ENCODE results near the gene NSRP1.

NSRP1 gene

GRCh38 chr17:30220414-30220813, 103.8 kb downstream of the NSRP1 start:
- no peak overlapping the region for H3K4me3 ChIP-seq (ENCODE audit: low read depth, low read length)
- TF ChIP-seq CTCF (IDR thresholded peaks at IDR 0.05; ENCODE audit: low read depth, low read length), result no peak

DNA sequence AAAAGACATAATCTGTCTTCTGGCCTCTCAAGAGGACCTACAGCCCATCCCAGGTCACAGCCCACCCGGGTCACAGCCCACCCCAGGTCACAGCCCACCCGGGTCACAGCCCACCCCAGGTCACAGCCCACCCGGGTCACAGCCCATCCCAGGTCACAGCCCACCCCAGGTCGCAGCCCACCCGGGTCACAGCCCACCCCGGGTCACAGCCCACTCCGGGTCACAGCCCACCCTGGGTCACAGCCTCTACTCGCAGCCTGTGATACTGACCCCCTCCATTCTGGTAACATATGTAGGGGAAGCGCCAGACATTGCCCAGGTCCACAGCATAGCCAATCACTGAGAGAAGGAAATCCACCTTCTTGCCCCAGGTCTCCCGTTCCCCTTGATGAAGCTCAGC, 104.7 kb downstream of the NSRP1 start:
- no peak overlapping the region for H3K4me3 ChIP-seq (ENCODE audit: low read depth, low read length)
- TF ChIP-seq CTCF (IDR thresholded peaks at IDR 0.05; ENCODE audit: low read depth, low read length), result no peak

GRCh38 chr17:30222251-30222650, 105.6 kb downstream of the NSRP1 start:
- no peak for TF ChIP-seq CTCF (IDR thresholded peaks at IDR 0.05; ENCODE audit: low read depth, low read length)
- no peak overlapping the region for H3K4me3 ChIP-seq (ENCODE audit: low read depth, low read length)

DNA sequence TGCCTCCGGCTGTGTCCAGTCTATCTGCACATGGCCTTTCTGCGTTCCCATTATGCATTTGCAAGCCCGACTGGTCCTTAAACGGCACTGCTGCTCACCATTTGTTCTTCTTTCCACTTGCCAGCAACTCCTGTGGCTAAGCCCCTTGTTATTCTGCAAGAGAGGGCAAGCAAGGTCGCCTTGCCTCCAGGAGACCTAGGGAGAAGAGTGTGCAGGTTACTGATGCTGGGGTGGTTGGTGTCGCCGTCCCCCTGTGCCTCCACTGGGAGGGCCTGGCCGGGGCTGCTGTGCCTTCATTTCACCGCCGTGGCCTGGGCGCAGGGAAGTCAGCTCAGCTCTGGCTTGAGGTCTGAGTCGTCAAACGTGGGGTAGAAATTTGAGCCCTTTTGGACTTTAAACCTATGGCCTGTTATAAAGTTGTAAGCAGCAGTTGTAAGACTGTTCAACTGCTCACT, 106.1 kb downstream of the NSRP1 start:
- no peak overlapping the region for H3K4me3 ChIP-seq (ENCODE audit: low read depth, low read length)
- no peak for TF ChIP-seq CTCF (IDR thresholded peaks at IDR 0.05; ENCODE audit: low read depth, low read length)

DNA sequence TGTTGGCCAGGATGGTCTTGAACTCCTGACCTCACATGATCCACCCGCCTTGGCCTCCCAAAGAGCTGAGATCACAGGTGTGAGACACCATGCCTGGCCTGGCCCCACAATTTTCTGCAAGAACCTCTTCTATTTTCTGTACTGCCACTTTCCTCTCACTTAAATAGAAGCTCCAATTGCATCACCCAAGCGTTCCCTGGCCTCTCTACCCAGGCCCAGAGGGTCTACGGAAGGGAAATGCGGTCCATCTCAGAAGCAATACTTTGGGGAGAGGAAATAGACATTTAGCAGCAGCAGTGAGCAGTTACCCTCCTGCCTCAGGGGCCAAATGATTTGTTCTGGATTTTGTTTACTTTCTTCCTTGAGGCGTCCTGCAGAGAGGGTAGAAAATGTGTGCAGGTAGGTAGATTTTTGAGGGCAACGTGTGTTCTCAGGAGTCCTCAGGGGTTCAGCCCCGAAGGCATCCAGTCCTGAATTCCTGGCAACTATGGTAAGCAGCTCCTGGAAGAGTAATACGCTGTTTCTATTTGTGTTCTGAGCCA, 107.9 kb downstream of the NSRP1 start:
- H3K4me3 ChIP-seq (ENCODE audit: low read depth, low read length), result no peak overlapping the region
- TF ChIP-seq CTCF (IDR thresholded peaks at IDR 0.05; ENCODE audit: low read depth, low read length), result no peak

- no peak overlapping the region for H3K4me3 ChIP-seq (ENCODE audit: low read depth, low read length)
- no peak for TF ChIP-seq CTCF (IDR thresholded peaks at IDR 0.05; ENCODE audit: low read depth, low read length)
Observed at GRCh38 chr17:30225112-30225511, 108.5 kb downstream of the NSRP1 start.

GRCh38 chr17:30225919-30226553, 109.4 kb downstream of the NSRP1 start:
- TF ChIP-seq CTCF (IDR thresholded peaks at IDR 0.05; ENCODE audit: low read depth, low read length), result no peak
- H3K4me3 ChIP-seq (ENCODE audit: low read depth, low read length), result no peak overlapping the region
